GM12801 (cell line): ENCODE data around the gene IL1RL2.

Experiments
- CTCF ChIP-seq: IDR thresholded peaks from one replicate; pipeline ENCODE4 v1.5.1; 2011; ENCODE audit warnings: control low read depth; ENCODE audit not compliant: insufficient read length; ENCODE audit errors: extremely low read depth

Gene IL1RL2

GRCh38 chr2:102226612-102227391, 40.0 kb downstream of the IL1RL2 start:
- no peak for TF ChIP-seq CTCF

GRCh38 chr2:102229141-102229769, 42.4 kb downstream of the IL1RL2 start:
- no peak for TF ChIP-seq CTCF

GRCh38 chr2:102230410-102230909, 43.6 kb downstream of the IL1RL2 start:
- TF ChIP-seq CTCF, result no peak

GRCh38 chr2:102233132-102233884, 46.5 kb downstream of the IL1RL2 start:
- TF ChIP-seq CTCF, result no peak

GRCh38 chr2:102235042-102235473, 48.2 kb downstream of the IL1RL2 start:
- no peak for TF ChIP-seq CTCF

GRCh38 chr2:102235491-102235890, 48.7 kb downstream of the IL1RL2 start:
- TF ChIP-seq CTCF, result no peak

- TF ChIP-seq CTCF, result no peak
Observed at GRCh38 chr2:102236132-102236531, 49.3 kb downstream of the IL1RL2 start.
